Smooth muscle cell (in vitro differentiated cells): ENCODE results near the gene DGCR2. TPM values are rescaled to one million over a fixed set of nuclear protein-coding genes. Genes with fewer than 3 reads are reported as not detected.

Source experiments
- DNase-seq: peaks from one replicate; lab custom pipeline; 2025; ENCODE audit not compliant: unreplicated experiment; lab: John Stamatoyannopoulos, UW
- H2AFZ ChIP-seq: fragments of 200-600 bp; sonication (generic); 2 replicates; pipeline ENCODE4 v1.6.0; 2016; ENCODE audit warnings: antibody characterized with exemption, low read depth, mild to moderate bottlenecking
- H3F3A ChIP-seq: fragments of 200-600 bp; sonication (generic); 2 replicates; pipeline ENCODE4 v1.6.0; 2017; ENCODE audit warnings: antibody characterized with exemption, low read depth
- H3K27ac ChIP-seq: fragments of 200-600 bp; sonication (generic); 2 replicates; pipeline ENCODE4 v1.5.1; 2016; ENCODE audit warnings: low read depth, mild to moderate bottlenecking
- H3K27me3 ChIP-seq: fragments of 200-600 bp; sonication (generic); 2 replicates; pipeline ENCODE4 v1.6.1; 2016; ENCODE audit warnings: low read depth, mild to moderate bottlenecking
- H3K36me3 ChIP-seq: fragments of 200-600 bp; sonication (generic); 2 replicates; pipeline ENCODE4 v1.5.1; 2016; ENCODE audit warnings: low read depth
- H3K4me1 ChIP-seq: fragments of 200-600 bp; sonication (generic); 2 replicates; pipeline ENCODE4 v1.5.1; 2016; ENCODE audit warnings: low read depth
- H3K4me2 ChIP-seq: fragments of 200-600 bp; sonication (generic); 2 replicates; pipeline ENCODE4 v1.6.0; 2016; ENCODE audit warnings: mild to moderate bottlenecking
- H3K4me3 ChIP-seq: fragments of 200-600 bp; sonication (generic); 2 replicates; pipeline ENCODE4 v1.5.1; 2016; ENCODE audit warnings: mild to moderate bottlenecking
- H3K79me2 ChIP-seq: fragments of 200-600 bp; sonication (generic); 2 replicates; pipeline ENCODE4 v1.6.0; 2016; ENCODE audit warnings: low read depth, mild to moderate bottlenecking
- H3K9ac ChIP-seq: fragments of 200-600 bp; sonication (generic); 2 replicates; pipeline ENCODE4 v1.6.0; 2016; ENCODE audit warnings: low read depth
- H3K9me3 ChIP-seq: fragments of 200-600 bp; sonication (generic); replicated peaks from 2 replicates; pipeline ENCODE4 v1.5.1; 2016; ENCODE audit warnings: low read depth
- H4K20me1 ChIP-seq: fragments of 200-600 bp; sonication (generic); 2 replicates; pipeline ENCODE4 v1.6.0; 2016; ENCODE audit warnings: low read depth
- CTCF ChIP-seq: fragments of 200-600 bp; sonication (generic); IDR thresholded peaks from 2 replicates; pipeline ENCODE4 v1.5.1; 2017; ENCODE audit warnings: borderline replicate concordance, mild to moderate bottlenecking, antibody characterized with exemption; ENCODE audit not compliant: insufficient read depth, poor library complexity, severe bottlenecking
- WGBS: methylation state at CpG from one replicate; pipeline ENCODE4 v1.1.7; 2016; ENCODE audit warnings: low lambda C conversion rate; 5-methylcytosine and 5-hydroxymethylcytosine counted together
- polyA plus RNA-seq: library from polyadenylated mRNA; unstranded; fragments of >200 nt; fragmentation: Nextera tagmentation; extraction: Ambion mirVana; gene quantifications from 2 replicates; pipeline ENCODE4 v1.2.1, GENCODE V29; 2016
- total RNA-seq: library from RNA; depleted of rRNA; stranded (reverse); fragments of >200 nt; gene quantifications from 2 replicates; pipeline ENCODE4 v1.2.3, GENCODE V29; 2014

The DGCR2 gene
- total and polyA plus RNA-seq, 2 experiments from 2014 or later: 46.7 to 53.2 TPM

GRCh38 chr22:19127329-19128008 is 5.3 kb upstream of the DGCR2 start:
- no peaks in the 10 kb centered on the region for H3K79me2 ChIP-seq
- no peak overlapping the region for H3K4me2 ChIP-seq
- H3K27ac ChIP-seq: no peak overlapping the region
- H3K4me1 ChIP-seq: no peaks in the 10 kb centered on the region
- no peak for TF ChIP-seq CTCF
- no peak overlapping the region for H2AFZ ChIP-seq
- no peak overlapping the region for H3K9ac ChIP-seq
- WGBS: 87% methylated on average over 16 of the region's 16 CpGs
- no peaks in the 10 kb centered on the region for H3K9me3 ChIP-seq
- H4K20me1 ChIP-seq: no peaks in the 10 kb centered on the region
- H3F3A ChIP-seq: no peaks in the 10 kb centered on the region
- no peak overlapping the region for H3K4me3 ChIP-seq
- DNase-seq: no peak
- H3K27me3 ChIP-seq: no peaks in the 10 kb centered on the region
- no peaks in the 10 kb centered on the region for H3K36me3 ChIP-seq

GRCh38 chr22:19126309-19127273 is 4.4 kb upstream of the DGCR2 start:
- TF ChIP-seq CTCF: no peak

GRCh38 chr22:19125474-19126308 is 3.5 kb upstream of the DGCR2 start:
- no peak overlapping the region for H3K4me2 ChIP-seq
- no peaks in the 10 kb centered on the region for H3K27me3 ChIP-seq
- DNase-seq: no peak
- no peak overlapping the region for H3K4me3 ChIP-seq
- H3K36me3 ChIP-seq: no peaks in the 10 kb centered on the region
- peaks cover 12% of the 10 kb centered on the region for H3K79me2 ChIP-seq
- peaks cover 4% of the 10 kb centered on the region for H3K4me1 ChIP-seq
- H4K20me1 ChIP-seq: peaks cover 9% of the 10 kb centered on the region
- no peaks in the 10 kb centered on the region for H3K9me3 ChIP-seq
- H3F3A ChIP-seq: no peaks in the 10 kb centered on the region
- no peak for TF ChIP-seq CTCF
- H2AFZ ChIP-seq: no peak overlapping the region
- no peak overlapping the region for H3K9ac ChIP-seq
- no peak overlapping the region for H3K27ac ChIP-seq
- WGBS: 84% methylated on average over 21 of the region's 21 CpGs

More at GRCh38 chr22:19126309-19127273, 4.4 kb upstream of the DGCR2 start:
- Histone ChIP-seq H3K27me3 (no peaks in the 10 kb centered on the region), H3K4me2 (no peak overlapping the region), H3K36me3 (no peaks in the 10 kb centered on the region), H3K79me2 (peaks cover 3% of the 10 kb centered on the region), H3K4me3 (no peak overlapping the region), H3K4me1 (no peaks in the 10 kb centered on the region), H3K9ac (no peak overlapping the region), H4K20me1 (peaks cover under 1% of the 10 kb centered on the region), H2AFZ (no peak overlapping the region), H3K9me3 (no peaks in the 10 kb centered on the region), H3K27ac (no peak overlapping the region), H3F3A (no peaks in the 10 kb centered on the region)
- DNase-seq: no peak
- WGBS: 91% methylated on average over 19 of the region's 19 CpGs
